Duodenal mucosa (tissue), 2 donors: ENCODE results near the gene CD72.
A peak's percentile ranks its signal among the peaks of the same experiment; 100 is the strongest.

ENCODE experiments used
- H3K27ac ChIP-seq: one replicate; pipeline ENCODE4 v1.7.0; 2013; ENCODE audit warnings: low read depth, low read length
- H3K27me3 ChIP-seq, 2 donors: one replicate each; pipeline ENCODE4 v1.7.0; 2013; ENCODE audit warnings: low read length in 2 of 2, control low read depth in 1 of 2; ENCODE audit not compliant: insufficient read depth in 2 of 2, control insufficient read depth in 1 of 2
- H3K36me3 ChIP-seq, 2 donors: one replicate each; pipeline ENCODE4 v1.7.0; 2013; ENCODE audit warnings: low read length in 2 of 2, control low read depth in 1 of 2; ENCODE audit not compliant: insufficient read depth in 2 of 2, control insufficient read depth in 1 of 2
- H3K4me1 ChIP-seq, 2 donors: one replicate each; pipeline ENCODE4 v1.7.0; 2013; ENCODE audit warnings: low read length in 2 of 2, control low read depth in 1 of 2; ENCODE audit not compliant: insufficient read depth in 2 of 2, control insufficient read depth in 1 of 2
- H3K4me3 ChIP-seq, 2 donors: one replicate each; pipeline ENCODE4 v1.7.0; 2013; ENCODE audit warnings: low read length in 2 of 2, low read depth in 1 of 2
- H3K9ac ChIP-seq, 2 donors: one replicate each; pipeline ENCODE4 v1.7.0; 2013; ENCODE audit warnings: low read length in 2 of 2, low read depth in 1 of 2
- H3K9me3 ChIP-seq, 2 donors: one replicate each; pipeline ENCODE4 v1.7.0; 2013; ENCODE audit warnings: low read length in 2 of 2, control low read depth in 1 of 2; ENCODE audit not compliant: control insufficient read depth in 1 of 2

Gene CD72

GRCh38 chr9:35659340-35659739 is 41.1 kb upstream of the CD72 start:
- H3K9ac ChIP-seq: peak overlapping the region; percentile 81 to 86
- no peaks in the 10 kb centered on the region for H3K27me3 ChIP-seq
- peaks cover 8 to 11% of the 10 kb centered on the region in 2 donors for H3K36me3 ChIP-seq
- H3K4me1 ChIP-seq: peaks cover 40 to 50% of the 10 kb centered on the region in 2 donors
- no peaks in the 10 kb centered on the region for H3K9me3 ChIP-seq
- H3K4me3 ChIP-seq: peak overlapping the region; percentile 77 to 89
- peak overlapping the region; percentile 99 for H3K27ac ChIP-seq

GRCh38 chr9:35658968-35659220 is 40.7 kb upstream of the CD72 start:
- Histone ChIP-seq H3K4me1 (peaks cover 36 to 45% of the 10 kb centered on the region in 2 donors), H3K4me3 (peak overlapping the region; percentile 77 to 89)

GRCh38 chr9:35658137-35658967 is 40.1 kb upstream of the CD72 start, which contains the start of gene CCDC107:
Gene CCDC107 (plus strand): TSS chr9:35658292. CDS start chr9:35658380, 88 bp downstream.
- Histone ChIP-seq H3K9ac (peak within 1 kb of the TSS; percentile 81 to 86), H3K27me3 (no peaks in the 10 kb centered on the region), H3K9me3 (no peaks in the 10 kb centered on the region), H3K4me1 (peaks cover 32 to 40% of the 10 kb centered on the region in 2 donors), H3K36me3 (peaks cover 8 to 11% of the 10 kb centered on the region in 2 donors), H3K4me3 (peak within 1 kb of the TSS; percentile 77 to 89), H3K27ac (peak within 1 kb of the TSS; percentile 99)

More at GRCh38 chr9:35658968-35659220, 40.7 kb upstream of the CD72 start:
- Histone ChIP-seq H3K27me3 (no peaks in the 10 kb centered on the region), H3K9ac (peak overlapping the region; percentile 81 to 86), H3K36me3 (peaks cover 8 to 11% of the 10 kb centered on the region in 2 donors), H3K27ac (peak overlapping the region; percentile 99), H3K9me3 (no peaks in the 10 kb centered on the region)

- Histone ChIP-seq H3K4me3 (peak within 1 kb of the TSS; percentile 77 to 89), H3K9ac (peak within 1 kb of the TSS; percentile 81 to 86), H3K27ac (peak within 1 kb of the TSS; percentile 99), H3K27me3 (no peaks in the 10 kb centered on the region), H3K4me1 (peaks cover 29 to 37% of the 10 kb centered on the region in 2 donors), H3K9me3 (no peaks in the 10 kb centered on the region), H3K36me3 (peaks cover 7 to 8% of the 10 kb centered on the region in 2 donors)
Observed at GRCh38 chr9:35657546-35658136, 39.4 kb upstream of the CD72 start, which contains the start of gene RMRP. Gene RMRP (minus strand): TSS chr9:35658019.

- Histone ChIP-seq H3K4me3 (peak overlapping the region; percentile 59 to 77), H3K9ac (peak overlapping the region; percentile 59 to 81), H3K9me3 (no peaks in the 10 kb centered on the region), H3K27me3 (no peaks in the 10 kb centered on the region), H3K36me3 (peaks cover 7 to 8% of the 10 kb centered on the region in 2 donors), H3K4me1 (peaks cover 23 to 33% of the 10 kb centered on the region in 2 donors), H3K27ac (peak overlapping the region; percentile 99)
Observed at GRCh38 chr9:35656831-35657545, 38.8 kb upstream of the CD72 start.

- Histone ChIP-seq H3K27me3 (no peaks in the 10 kb centered on the region), H3K36me3 (peaks cover 5 to 7% of the 10 kb centered on the region in 2 donors), H3K9me3 (no peaks in the 10 kb centered on the region), H3K27ac (no peak overlapping the region), H3K9ac (no peak overlapping the region), H3K4me1 (peaks cover 20 to 30% of the 10 kb centered on the region in 2 donors), H3K4me3 (no peak overlapping the region)
Observed at GRCh38 chr9:35656348-35656747, 38.1 kb upstream of the CD72 start.

GRCh38 chr9:35653611-35654010 is 35.4 kb upstream of the CD72 start:
- Histone ChIP-seq H3K4me3 (no peak overlapping the region), H3K9me3 (no peaks in the 10 kb centered on the region), H3K36me3 (no peaks in the 10 kb centered on the region), H3K27me3 (no peaks in the 10 kb centered on the region), H3K9ac (no peak overlapping the region), H3K4me1 (peaks cover 3 to 9% of the 10 kb centered on the region in 2 donors), H3K27ac (no peak overlapping the region)

- Histone ChIP-seq H3K27ac (no peak overlapping the region), H3K4me3 (no peak overlapping the region), H3K4me1 (peaks cover 3 to 10% of the 10 kb centered on the region in 2 donors), H3K9me3 (no peaks in the 10 kb centered on the region), H3K36me3 (no peaks in the 10 kb centered on the region), H3K9ac (no peak overlapping the region), H3K27me3 (no peaks in the 10 kb centered on the region)
Observed at GRCh38 chr9:35652829-35653209, 34.6 kb upstream of the CD72 start.

GRCh38 chr9:35651956-35652828 is 34.0 kb upstream of the CD72 start:
- no peak overlapping the region for H3K27ac ChIP-seq
- no peaks in the 10 kb centered on the region for H3K9me3 ChIP-seq
- no peaks in the 10 kb centered on the region for H3K36me3 ChIP-seq
- H3K4me1 ChIP-seq: peaks cover 4 to 14% of the 10 kb centered on the region in 2 donors
- H3K4me3 ChIP-seq: no peak overlapping the region
- no peak overlapping the region for H3K9ac ChIP-seq
- no peaks in the 10 kb centered on the region for H3K27me3 ChIP-seq
